Natural killer cell (primary cell): Measurements from ENCODE around the gene EBF3. TPM values are rescaled to one million over a fixed set of nuclear protein-coding genes. Genes with fewer than 3 reads are reported as not detected.

ENCODE experiments used
- ATAC-seq, 3 donors: fragments of 150-1000 bp in 2 of 3; fragments of 200-7000 bp in 1 of 3; cut with Tn5 transposase; 1 replicate in 1 of 3; 2 replicates in 2 of 3; pipeline ENCODE4 v1.10.0; 2021; ENCODE audit warnings: mild to moderate bottlenecking in 2 of 3, moderate library complexity in 2 of 3
- DNase-seq, 2 donors: peaks; one replicate each; pipeline versions ENCODE4 v3.0.0 to v3.0.0-alpha.2; 2013 to 2021; ENCODE audit warnings: mixed read lengths in 1 of 2
- H3K27ac ChIP-seq: one replicate; pipeline ENCODE4 v1.5.1; 2013; ENCODE audit warnings: mild to moderate bottlenecking, low read length
- H3K27me3 ChIP-seq: one replicate; pipeline ENCODE4 v1.6.1; 2013; ENCODE audit warnings: low read length; ENCODE audit not compliant: control insufficient read depth, insufficient read depth
- H3K36me3 ChIP-seq: one replicate; pipeline ENCODE4 v1.6.1; 2013; ENCODE audit warnings: low read length; ENCODE audit not compliant: control insufficient read depth, insufficient read depth
- H3K4me1 ChIP-seq: one replicate; pipeline ENCODE4 v1.6.1; 2013; ENCODE audit warnings: low read length; ENCODE audit not compliant: control insufficient read depth, insufficient read depth
- H3K4me3 ChIP-seq: one replicate; pipeline ENCODE4 v1.5.1; 2013; ENCODE audit warnings: low read length
- H3K9me3 ChIP-seq: one replicate; pipeline ENCODE4 v1.6.1; 2013; ENCODE audit warnings: low read length; ENCODE audit not compliant: control insufficient read depth, insufficient read depth
- H3K27ac Mint-ChIP-seq, 2 donors: one replicate each; pipeline ENCODE4 v1.8.0; 2022; ENCODE audit warnings: mild to moderate bottlenecking in 2 of 2, mixed read lengths in 2 of 2, moderate library complexity in 1 of 2
- H3K27me3 Mint-ChIP-seq, 2 donors: one replicate each; pipeline ENCODE4 v1.8.0; 2022; ENCODE audit warnings: low read depth in 2 of 2, mixed read lengths in 2 of 2
- H3K36me3 Mint-ChIP-seq: one replicate; pipeline ENCODE4 v1.8.0; 2022; ENCODE audit warnings: mixed read lengths
- H3K4me1 Mint-ChIP-seq, 2 donors: one replicate each; pipeline ENCODE4 v1.8.0; 2022; ENCODE audit warnings: mixed read lengths in 2 of 2
- H3K4me3 Mint-ChIP-seq: one replicate; pipeline ENCODE4 v1.8.0; 2022; ENCODE audit warnings: mild to moderate bottlenecking, moderate library complexity, mixed read lengths
- H3K9me3 Mint-ChIP-seq, 2 donors: one replicate each; pipeline ENCODE4 v1.8.0; 2022; ENCODE audit warnings: mixed read lengths in 2 of 2
- CTCF ChIP-seq: fragments of 200-600 bp; IDR thresholded peaks from one replicate; pipeline ENCODE4 v1.8.0; 2022; ENCODE audit warnings: antibody characterized with exemption
- WGBS: methylation state at CpG from one replicate; pipeline ENCODE4 v1.1.7; 2013; ENCODE audit warnings: missing lambda C conversion rate; ENCODE audit not compliant: insufficient coverage; 5-methylcytosine and 5-hydroxymethylcytosine counted together
- intact Hi-C: fragments of 100-400 bp; cut with micrococcal nuclease; formaldehyde crosslinking; loops from one replicate; pipeline ENCODE4 v1.14.2; 2022
- total RNA-seq, 4 donors: library from RNA; stranded (reverse); fragments of 120-200 nt in 1 of 4; gene quantifications; one replicate each; pipeline versions ENCODE4 v1.2.3 to v1.2.4, GENCODE V29; 2013 to 2022

Gene EBF3
- total RNA-seq, 3 donors from 2014 or later (not counting 1 experiment from before 2014, with no cell fraction given), result not detected

GRCh38 chr10:129978322-129978721 is 14.2 kb upstream of the EBF3 start:
- TF ChIP-seq CTCF, result no peak
- Histone ChIP-seq H3K4me3 (no peak overlapping the region), H3K27me3 (peaks cover 9% of the 10 kb centered on the region), H3K9me3 (peaks cover 4% of the 10 kb centered on the region), H3K4me1 (no peaks in the 10 kb centered on the region), H3K27ac (no peak overlapping the region), H3K36me3 (no peaks in the 10 kb centered on the region)
- Mint-ChIP-seq H3K9me3 (peaks cover 2 to 7% of the 10 kb centered on the region in 2 donors), H3K4me3 (no peak overlapping the region), H3K27me3 (peaks cover 41 to 79% of the 10 kb centered on the region in 2 donors), H3K4me1 (no peaks in the 10 kb centered on the region), H3K36me3 (peaks cover 11% of the 10 kb centered on the region), H3K27ac (no peak overlapping the region)
- ATAC-seq (peak in 1 of 3 donors; percentile 18), DNase-seq (no peak)
- intact Hi-C loops, result no loop called here
- WGBS, result 86% methylated on average over 1 of the region's 1 CpG

- H3K4me3 Mint-ChIP-seq, result no peak overlapping the region
- Histone ChIP-seq H3K27me3 (peaks cover 10% of the 10 kb centered on the region), H3K9me3 (no peaks in the 10 kb centered on the region), H3K4me3 (no peak overlapping the region), H3K36me3 (no peaks in the 10 kb centered on the region), H3K27ac (no peak overlapping the region), H3K4me1 (no peaks in the 10 kb centered on the region)
- ATAC-seq (no peak), DNase-seq (no peak)
- H3K9me3 Mint-ChIP-seq, result peaks cover 0 to 5% of the 10 kb centered on the region in 2 donors
- TF ChIP-seq CTCF, result no peak
- no peaks in the 10 kb centered on the region for H3K4me1 Mint-ChIP-seq
- H3K27ac Mint-ChIP-seq, result no peak overlapping the region
- WGBS, result 79% methylated on average over 10 of the region's 10 CpGs
- peaks cover 43 to 73% of the 10 kb centered on the region in 2 donors for H3K27me3 Mint-ChIP-seq
- H3K36me3 Mint-ChIP-seq, result peaks cover 5% of the 10 kb centered on the region
- intact Hi-C loops, result no loop called here
Observed at GRCh38 chr10:129977794-129978193, 13.7 kb upstream of the EBF3 start.

GRCh38 chr10:129973674-129974059 is 9.6 kb upstream of the EBF3 start:
- Mint-ChIP-seq H3K4me1 (peaks cover 0 to 6% of the 10 kb centered on the region in 2 donors), H3K27ac (no peak overlapping the region), H3K36me3 (peaks cover 6% of the 10 kb centered on the region), H3K4me3 (no peak overlapping the region), H3K27me3 (peaks cover 54 to 72% of the 10 kb centered on the region in 2 donors), H3K9me3 (no peaks in the 10 kb centered on the region)
- intact Hi-C loops, result no loop called here
- Histone ChIP-seq H3K9me3 (no peaks in the 10 kb centered on the region), H3K36me3 (no peaks in the 10 kb centered on the region), H3K4me3 (no peak overlapping the region), H3K4me1 (no peaks in the 10 kb centered on the region), H3K27me3 (peaks cover 29% of the 10 kb centered on the region), H3K27ac (no peak overlapping the region)
- ATAC-seq (no peak), DNase-seq (no peak)
- 90% methylated on average over 8 of the region's 8 CpGs for WGBS
- TF ChIP-seq CTCF, result no peak

GRCh38 chr10:129972966-129973673 is 9.0 kb upstream of the EBF3 start:
- ATAC-seq (no peak), DNase-seq (no peak)
- H3K4me3 Mint-ChIP-seq, result no peak overlapping the region
- no peaks in the 10 kb centered on the region for H3K4me1 ChIP-seq
- no peak overlapping the region for H3K27ac Mint-ChIP-seq
- no peak overlapping the region for H3K27ac ChIP-seq
- no peak overlapping the region for H3K4me3 ChIP-seq
- no peaks in the 10 kb centered on the region for H3K9me3 Mint-ChIP-seq
- no peaks in the 10 kb centered on the region for H3K36me3 ChIP-seq
- intact Hi-C loops, result no loop called here
- H3K27me3 Mint-ChIP-seq, result peaks cover 55 to 69% of the 10 kb centered on the region in 2 donors
- no peak for TF ChIP-seq CTCF
- no peaks in the 10 kb centered on the region for H3K9me3 ChIP-seq
- peaks cover 0 to 6% of the 10 kb centered on the region in 2 donors for H3K4me1 Mint-ChIP-seq
- WGBS, result 24% methylated on average over 59 of the region's 59 CpGs
- peaks cover 6% of the 10 kb centered on the region for H3K36me3 Mint-ChIP-seq
- H3K27me3 ChIP-seq, result peaks cover 33% of the 10 kb centered on the region
